Glutamatergic neuron (in vitro differentiated cells): Measurements from ENCODE around the gene ANTKMT. TPM values are rescaled to one million over a fixed set of nuclear protein-coding genes. Genes with fewer than 3 reads are reported as not detected.
A peak's percentile ranks its signal among the peaks of the same experiment; 100 is the strongest.

Source experiments
- DNase-seq: peaks from one replicate; pipeline ENCODE4 v3.0.0; 2022
- H3K27ac Mint-ChIP-seq: one replicate; pipeline ENCODE4 v1.8.0; 2020; ENCODE audit warnings: mild to moderate bottlenecking, mixed read lengths, inconsistent platforms; ENCODE audit not compliant: unreplicated experiment
- H3K27me3 Mint-ChIP-seq: one replicate; pipeline ENCODE4 v1.8.0; 2020; ENCODE audit warnings: mild to moderate bottlenecking, moderate library complexity, mixed read lengths, inconsistent platforms; ENCODE audit not compliant: unreplicated experiment
- H3K36me3 Mint-ChIP-seq: one replicate; pipeline ENCODE4 v1.8.0; 2020; ENCODE audit warnings: mild to moderate bottlenecking, mixed read lengths, inconsistent platforms; ENCODE audit not compliant: unreplicated experiment
- H3K4me1 Mint-ChIP-seq: one replicate; pipeline ENCODE4 v1.8.0; 2020; ENCODE audit warnings: mild to moderate bottlenecking, low read depth, mixed read lengths, inconsistent platforms; ENCODE audit not compliant: unreplicated experiment
- H3K4me3 Mint-ChIP-seq: one replicate; pipeline ENCODE4 v1.8.0; 2020; ENCODE audit warnings: mild to moderate bottlenecking, mixed read lengths, inconsistent platforms; ENCODE audit not compliant: unreplicated experiment
- H3K9me3 Mint-ChIP-seq: one replicate; pipeline ENCODE4 v1.8.0; 2020; ENCODE audit warnings: mild to moderate bottlenecking, moderate library complexity, mixed read lengths, inconsistent platforms; ENCODE audit not compliant: unreplicated experiment
- CTCF ChIP-seq: fragments of 200-600 bp; sonication (generic); IDR thresholded peaks from one replicate; pipeline ENCODE4 v1.5.0; 2021; ENCODE audit not compliant: partially characterized antibody, unreplicated experiment
- total RNA-seq: library from RNA; stranded (reverse); fragmentation: NEBNext Ultra II Directional; extraction: Animal tissue kit (Norgen Biotek cat#: 25700); gene quantifications from one replicate; pipeline ENCODE4 v1.2.1, GENCODE V29; 2021; ENCODE audit not compliant: unreplicated experiment

ANTKMT gene
- total RNA-seq, 1 donor from 2014 or later: 61.1 TPM

DNA sequence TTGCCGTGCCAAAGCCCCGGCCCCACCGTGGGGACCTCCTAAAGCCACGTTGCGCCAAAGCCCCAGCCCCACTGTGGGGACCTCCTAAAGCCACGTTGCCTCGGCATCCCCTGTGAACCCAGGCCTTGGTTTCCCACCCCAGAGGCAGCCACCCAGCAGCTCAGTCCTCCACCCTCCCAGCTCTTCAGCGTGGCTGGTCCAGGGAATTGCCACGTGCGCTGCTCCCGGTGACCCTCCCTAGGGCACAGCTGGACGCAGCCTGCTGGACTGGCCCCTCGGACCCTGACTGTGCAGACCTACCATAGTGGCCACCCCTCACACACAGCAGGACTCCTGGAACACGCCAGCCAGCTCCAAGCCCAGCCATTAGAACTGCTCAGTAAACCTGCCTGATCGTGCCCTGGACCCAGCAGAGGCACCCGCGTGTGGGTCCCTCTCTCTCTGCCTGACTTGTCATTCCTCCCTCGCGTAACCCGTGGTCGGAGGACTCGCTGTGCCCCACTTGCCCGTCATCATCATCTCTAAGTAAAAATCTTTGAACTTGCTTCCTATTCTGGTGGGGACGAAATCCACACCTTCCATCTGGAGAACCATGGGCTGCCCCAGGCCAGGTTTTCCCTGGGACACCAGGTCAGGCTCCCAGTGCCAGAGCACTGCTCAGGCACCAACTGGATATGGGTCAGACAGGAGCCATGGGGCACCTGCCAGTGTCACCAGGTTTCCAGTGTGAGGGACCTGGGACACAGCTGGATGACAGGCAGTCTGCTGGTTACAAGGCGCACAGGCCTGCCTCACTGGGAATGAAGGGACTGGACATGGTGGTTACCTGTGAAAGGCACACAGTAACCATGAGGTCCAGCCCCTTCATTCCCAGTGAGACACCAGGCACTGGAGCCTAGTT, 14.3 kb downstream of the ANTKMT start:
- no peak overlapping the region for H3K27ac Mint-ChIP-seq
- H3K27me3 Mint-ChIP-seq: peaks cover 13% of the 10 kb centered on the region
- no peak for TF ChIP-seq CTCF
- H3K36me3 Mint-ChIP-seq: no peaks in the 10 kb centered on the region
- H3K4me3 Mint-ChIP-seq: no peak overlapping the region
- no peaks in the 10 kb centered on the region for H3K4me1 Mint-ChIP-seq
- H3K9me3 Mint-ChIP-seq: peaks cover 5% of the 10 kb centered on the region
- no peak for DNase-seq

DNA sequence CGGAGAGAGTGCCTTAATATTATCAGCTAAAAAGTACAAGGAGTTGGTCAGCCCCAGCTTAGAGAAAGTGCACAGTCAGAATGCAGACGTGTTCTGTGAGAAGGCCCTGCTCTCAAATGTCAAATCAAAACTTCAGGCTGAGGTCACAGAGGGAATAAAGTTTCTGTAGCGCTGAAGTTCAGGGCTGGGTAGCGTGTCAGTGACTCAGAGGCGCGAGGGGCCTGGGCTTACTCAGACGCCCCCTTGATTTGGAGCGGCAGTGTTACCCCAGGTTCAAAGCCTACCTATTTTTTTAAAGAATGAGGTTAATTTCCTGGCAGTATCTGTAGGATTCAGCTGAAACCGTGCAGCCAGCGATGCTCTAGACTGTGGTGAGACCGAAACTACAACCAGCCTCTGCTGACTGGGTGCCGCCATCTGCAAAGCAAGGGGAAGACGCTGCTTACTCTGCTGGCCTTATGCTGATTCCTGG, 15.1 kb downstream of the ANTKMT start:
- Mint-ChIP-seq H3K9me3 (peaks cover 5% of the 10 kb centered on the region), H3K27me3 (peaks cover 13% of the 10 kb centered on the region), H3K4me3 (no peak overlapping the region), H3K36me3 (no peaks in the 10 kb centered on the region), H3K27ac (no peak overlapping the region), H3K4me1 (no peaks in the 10 kb centered on the region)
- no peak for DNase-seq
- TF ChIP-seq CTCF: no peak

DNA sequence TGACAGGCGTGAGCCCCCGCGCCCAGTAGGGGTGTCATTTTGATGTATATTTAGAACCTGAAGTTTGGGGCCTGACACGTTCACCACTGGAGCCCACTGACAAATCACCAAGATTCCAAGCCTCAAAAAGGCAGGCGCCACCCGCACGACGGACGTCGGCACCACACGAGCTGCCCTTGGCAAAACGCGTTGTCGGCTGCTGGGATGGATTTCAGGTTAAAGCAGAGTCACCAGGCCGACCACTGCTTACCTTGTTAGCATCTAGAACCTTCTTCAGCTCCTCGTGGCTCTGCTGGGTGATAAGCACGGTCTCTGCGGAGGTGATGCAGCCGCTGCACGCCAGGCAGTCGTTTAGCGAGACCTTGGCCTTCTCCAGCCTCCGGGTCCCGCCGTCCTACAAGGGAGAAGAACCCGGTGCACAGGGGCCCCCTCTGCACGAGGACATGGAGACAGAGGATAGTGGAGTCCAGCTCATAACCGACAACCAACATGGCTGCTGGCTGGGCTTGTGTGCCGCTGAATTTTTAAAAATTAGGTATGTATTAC, 16.1 kb downstream of the ANTKMT start:
- Mint-ChIP-seq H3K4me3 (no peak overlapping the region), H3K27ac (no peak overlapping the region), H3K4me1 (no peaks in the 10 kb centered on the region), H3K36me3 (no peaks in the 10 kb centered on the region), H3K27me3 (peaks cover 13% of the 10 kb centered on the region), H3K9me3 (peaks cover 6% of the 10 kb centered on the region)
- TF ChIP-seq CTCF: no peak
- DNase-seq: no peak

GRCh38 chr16:739560-740458, 18.9 kb downstream of the ANTKMT start:
- H3K36me3 Mint-ChIP-seq: no peaks in the 10 kb centered on the region
- peak overlapping the region; percentile 78 for H3K4me3 Mint-ChIP-seq
- peaks cover 11% of the 10 kb centered on the region for H3K27me3 Mint-ChIP-seq
- TF ChIP-seq CTCF: no peak
- no peaks in the 10 kb centered on the region for H3K4me1 Mint-ChIP-seq
- DNase-seq: no peak
- peaks cover 6% of the 10 kb centered on the region for H3K9me3 Mint-ChIP-seq
- no peak overlapping the region for H3K27ac Mint-ChIP-seq
